GM23248 (cell line): ENCODE results near the gene RNF19B. TPM values are rescaled to one million over a fixed set of nuclear protein-coding genes. Genes with fewer than 3 reads are reported as not detected.

ENCODE experiments used
- DNase-seq: peaks from one replicate; pipeline ENCODE4 v3.0.0-alpha.2; 2015
- H2AFZ ChIP-seq: fragments of 200-600 bp; sonication (generic); 2 replicates; pipeline ENCODE4 v1.6.1; 2016; ENCODE audit warnings: antibody characterized with exemption
- H3F3A ChIP-seq: fragments of 200-600 bp; sonication (generic); 2 replicates; pipeline ENCODE4 v1.6.1; 2016; ENCODE audit warnings: mild to moderate bottlenecking, antibody characterized with exemption, mixed run types; ENCODE audit not compliant: insufficient read depth
- H3K27ac ChIP-seq: fragments of 200-600 bp; sonication (generic); 2 replicates; pipeline ENCODE4 v1.5.1; 2016; ENCODE audit warnings: mild to moderate bottlenecking
- H3K27me3 ChIP-seq: fragments of 200-600 bp; sonication (generic); replicated peaks from 2 replicates; pipeline ENCODE4 v1.6.1; 2016; ENCODE audit warnings: mild to moderate bottlenecking; ENCODE audit not compliant: insufficient read depth
- H3K36me3 ChIP-seq: fragments of 200-600 bp; sonication (generic); 2 replicates; pipeline ENCODE4 v1.6.1; 2016; ENCODE audit warnings: low read depth, mild to moderate bottlenecking
- H3K4me1 ChIP-seq: fragments of 200-600 bp; sonication (generic); 2 replicates; pipeline ENCODE4 v1.6.1; 2016; ENCODE audit warnings: mild to moderate bottlenecking; ENCODE audit not compliant: insufficient read depth
- H3K4me2 ChIP-seq: fragments of 200-600 bp; sonication (generic); one replicate; pipeline ENCODE4 v1.6.1; 2016; ENCODE audit warnings: mild to moderate bottlenecking; ENCODE audit not compliant: unreplicated experiment
- H3K4me3 ChIP-seq: fragments of 200-600 bp; sonication (generic); 2 replicates; pipeline ENCODE4 v1.5.1; 2016; ENCODE audit warnings: mild to moderate bottlenecking
- H3K79me2 ChIP-seq: fragments of 200-600 bp; sonication (generic); 2 replicates; pipeline ENCODE4 v1.6.1; 2016; ENCODE audit warnings: mild to moderate bottlenecking; ENCODE audit not compliant: insufficient read depth
- H3K9ac ChIP-seq: fragments of 200-600 bp; sonication (generic); 2 replicates; pipeline ENCODE4 v1.6.1; 2016; ENCODE audit warnings: mild to moderate bottlenecking
- H3K9me2 ChIP-seq: fragments of 200-600 bp; sonication (generic); 2 replicates; pipeline ENCODE4 v1.6.1; 2016; ENCODE audit warnings: mixed run types, mild to moderate bottlenecking, moderate library complexity; ENCODE audit not compliant: insufficient read depth
- H3K9me3 ChIP-seq: fragments of 200-600 bp; sonication (generic); one replicate; pipeline ENCODE4 v1.6.1; 2017; ENCODE audit warnings: low read depth
- H4K20me1 ChIP-seq: fragments of 200-600 bp; sonication (generic); 2 replicates; pipeline ENCODE4 v1.6.0; 2016; ENCODE audit not compliant: insufficient read depth
- EZH2 ChIP-seq: fragments of 200-600 bp; sonication (generic); IDR thresholded peaks from 2 replicates; pipeline ENCODE4 v1.6.1; 2018; ENCODE audit warnings: antibody characterized with exemption, mild to moderate bottlenecking; ENCODE audit not compliant: insufficient read depth, poor library complexity, severe bottlenecking
- EZH2phosphoT487 ChIP-seq: fragments of 200-600 bp; sonication (generic); IDR thresholded peaks from 2 replicates; pipeline ENCODE4 v1.6.1; 2018; ENCODE audit warnings: antibody characterized with exemption, moderate library complexity, mild to moderate bottlenecking, low read depth; ENCODE audit not compliant: insufficient read depth
- WGBS, 2 experiments: methylation state at CpG; one replicate each; pipeline ENCODE4 v1.1.6; 2015 to 2017; ENCODE audit warnings: low lambda C conversion rate in 2 of 2, low coverage in 1 of 2; ENCODE audit errors: missing lambda C conversion rate in 2 of 2; 5-methylcytosine and 5-hydroxymethylcytosine counted together
- in situ Hi-C: fragments of 300-500 bp; cut with MboI; formaldehyde crosslinking; loops from 2 replicates; pipeline ENCODE4 v1.15.0; 2020
- polyA plus RNA-seq: library from polyadenylated mRNA; unstranded; fragments of >200 nt; fragmentation: Nextera tagmentation; extraction: Ambion mirVana; gene quantifications from 2 replicates; pipeline ENCODE4 v1.2.1, GENCODE V29; 2016
- total RNA-seq: library from RNA; depleted of rRNA; stranded (reverse); fragments of >200 nt; shearing (Covaris generic); gene quantifications from 2 replicates; pipeline ENCODE4 v1.2.3, GENCODE V29; 2014; rRNA removed

The RNF19B gene
- total and polyA plus RNA-seq, 2 experiments from 2014 or later: 1.5 to 11.1 TPM

DNA sequence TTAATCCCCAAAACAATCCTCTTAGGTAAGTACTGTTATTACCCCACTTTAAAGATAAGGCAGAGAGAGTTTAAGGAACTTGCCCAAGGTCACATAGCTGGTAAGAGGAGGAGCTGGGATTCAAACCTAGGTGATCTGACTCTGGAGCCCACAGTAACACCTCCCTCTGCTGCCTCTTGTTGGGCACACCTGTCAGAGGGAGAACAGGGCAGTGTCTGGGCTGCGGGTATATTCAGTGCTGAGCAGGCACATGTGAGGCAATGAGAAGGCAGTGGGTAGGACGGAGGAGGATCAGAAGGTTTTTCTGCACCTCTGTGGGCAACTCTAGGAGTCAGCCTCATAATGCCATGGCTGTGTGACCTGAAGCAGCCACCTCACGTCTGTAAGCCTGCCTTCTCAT is 76.5 kb downstream of the RNF19B start:
- Histone ChIP-seq H3F3A (no peaks in the 10 kb centered on the region), H3K36me3 (no peaks in the 10 kb centered on the region), H3K9me2 (no peaks in the 10 kb centered on the region), H3K4me3 (no peak overlapping the region), H3K4me2 (no peak overlapping the region), H3K9ac (no peak overlapping the region), H3K79me2 (no peaks in the 10 kb centered on the region), H3K27me3 (peaks cover 31% of the 10 kb centered on the region), H3K4me1 (no peaks in the 10 kb centered on the region), H4K20me1 (no peaks in the 10 kb centered on the region), H2AFZ (no peak overlapping the region), H3K9me3 (no peaks in the 10 kb centered on the region), H3K27ac (no peak overlapping the region)
- 52 to 58% methylated on average over 3 of the region's 3 CpGs for WGBS, 2 experiments
- in situ Hi-C loops: no loop called here
- no peak for DNase-seq
- TF ChIP-seq EZH2phosphoT487: no peak
- no peak for TF ChIP-seq EZH2

DNA sequence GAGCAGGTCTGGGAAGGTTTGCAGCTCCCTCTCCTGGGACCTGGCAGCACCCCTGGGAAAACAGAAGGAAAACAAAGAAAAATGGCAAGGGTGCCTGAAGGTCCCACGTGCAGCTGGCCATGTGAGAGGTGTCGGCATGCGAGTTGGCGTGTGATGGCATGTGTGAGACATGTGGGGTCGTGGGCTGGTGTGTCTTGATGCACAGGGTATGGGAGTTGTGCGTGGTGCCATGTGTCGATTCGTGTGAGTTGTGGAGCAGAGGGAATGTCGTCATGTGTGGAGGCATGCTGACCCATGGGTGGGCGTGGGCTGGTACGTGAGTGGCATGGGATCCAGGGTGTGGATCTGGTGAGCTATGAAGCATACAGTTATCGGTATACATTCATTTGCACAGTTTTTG is 77.0 kb downstream of the RNF19B start:
- no peaks in the 10 kb centered on the region for H4K20me1 ChIP-seq
- H3K36me3 ChIP-seq: no peaks in the 10 kb centered on the region
- no peak for TF ChIP-seq EZH2phosphoT487
- no peak for TF ChIP-seq EZH2
- no peaks in the 10 kb centered on the region for H3K9me2 ChIP-seq
- no peaks in the 10 kb centered on the region for H3K9me3 ChIP-seq
- in situ Hi-C loops: no loop called here
- no peaks in the 10 kb centered on the region for H3K79me2 ChIP-seq
- no peak overlapping the region for H3K9ac ChIP-seq
- no peak overlapping the region for H3K4me3 ChIP-seq
- DNase-seq: no peak
- no peak overlapping the region for H2AFZ ChIP-seq
- WGBS, 2 experiments: 58 to 59% methylated on average over 12 of the region's 12 CpGs
- no peaks in the 10 kb centered on the region for H3F3A ChIP-seq
- H3K27ac ChIP-seq: no peak overlapping the region
- H3K27me3 ChIP-seq: peaks cover 30% of the 10 kb centered on the region
- no peaks in the 10 kb centered on the region for H3K4me1 ChIP-seq
- no peak overlapping the region for H3K4me2 ChIP-seq

DNA sequence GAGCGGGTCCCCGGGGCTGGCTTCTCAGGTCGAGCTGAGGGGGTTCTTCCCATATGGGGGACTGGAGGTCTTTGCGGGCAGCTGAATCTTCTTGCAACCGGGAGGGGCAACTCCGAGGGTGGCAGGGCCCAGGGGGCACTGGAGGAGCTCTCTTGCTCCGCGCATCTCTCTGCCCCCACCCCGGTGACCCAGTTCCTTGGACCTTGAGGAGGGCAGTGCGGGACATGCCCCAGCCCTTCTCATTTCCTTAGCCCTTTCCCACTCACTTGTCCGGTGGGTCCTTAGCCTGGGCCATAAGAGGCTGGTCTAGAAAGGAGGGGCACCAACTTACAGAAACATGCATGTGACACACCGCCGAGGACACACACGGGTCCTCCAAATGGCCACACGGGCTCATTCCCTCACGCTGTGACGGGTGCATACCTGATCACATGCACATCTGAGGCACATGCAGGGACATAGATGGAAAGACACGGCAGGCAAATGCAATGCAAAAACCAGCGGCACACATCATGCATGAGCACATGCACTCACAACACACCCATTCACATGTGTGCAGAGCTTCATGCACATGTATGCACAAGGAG is 77.7 kb downstream of the RNF19B start:
- Histone ChIP-seq H3K36me3 (no peaks in the 10 kb centered on the region), H3K4me3 (no peak overlapping the region), H3K79me2 (no peaks in the 10 kb centered on the region), H3K9me3 (no peaks in the 10 kb centered on the region), H2AFZ (no peak overlapping the region), H3K9ac (no peak overlapping the region), H4K20me1 (no peaks in the 10 kb centered on the region), H3F3A (no peaks in the 10 kb centered on the region), H3K9me2 (no peaks in the 10 kb centered on the region), H3K4me1 (no peaks in the 10 kb centered on the region), H3K27ac (no peak overlapping the region), H3K27me3 (peaks cover 23% of the 10 kb centered on the region), H3K4me2 (no peak overlapping the region)
- 49 to 53% methylated on average over 16 of the region's 19 CpGs for WGBS, 2 experiments
- TF ChIP-seq EZH2phosphoT487 (no peak), EZH2 (no peak)
- DNase-seq: no peak
- in situ Hi-C loops: no loop called here

Other genes with a start within 250 kb of the RNF19B start
- gene YARS1, start 147.5 kb downstream of the RNF19B start, total RNA-seq: 125 and 135 TPM in 2 replicates
- 179 and 185 TPM in 2 replicates for gene YARS1, start 147.5 kb downstream of the RNF19B start, polyA plus RNA-seq
- 25.2 and 35.0 TPM in 2 replicates for gene S100PBP, start 147.2 kb downstream of the RNF19B start, total RNA-seq
- gene S100PBP, start 147.2 kb downstream of the RNF19B start, polyA plus RNA-seq: 12.1 and 15.7 TPM in 2 replicates
- 0.76 TPM in 1 of 2 replicates, not detected in the other for gene FNDC5, start 93.9 kb downstream of the RNF19B start, total RNA-seq
- gene FNDC5, start 93.9 kb downstream of the RNF19B start, polyA plus RNA-seq: 0.15 and 0.33 TPM in 2 replicates
- gene HPCA, start 78.3 kb downstream of the RNF19B start, total RNA-seq: not detected in 2 replicates
- not detected in 2 replicates for gene HPCA, start 78.3 kb downstream of the RNF19B start, polyA plus RNA-seq
- gene TMEM54, start 63.4 kb downstream of the RNF19B start, total RNA-seq: 41.7 and 60.4 TPM in 2 replicates
- 33.7 and 36.1 TPM in 2 replicates for gene TMEM54, start 63.4 kb downstream of the RNF19B start, polyA plus RNA-seq
- gene AK2, start 72.1 kb upstream of the RNF19B start, total RNA-seq: 130 and 134 TPM in 2 replicates
- 173 and 179 TPM in 2 replicates for gene AK2, start 72.1 kb upstream of the RNF19B start, polyA plus RNA-seq
- gene AZIN2, start 116.3 kb upstream of the RNF19B start, total RNA-seq: 1.5 and 4.4 TPM in 2 replicates
- gene AZIN2, start 116.3 kb upstream of the RNF19B start, polyA plus RNA-seq: 2.8 and 4.4 TPM in 2 replicates
- gene TRIM62, start 217.2 kb upstream of the RNF19B start, total RNA-seq: 2.0 and 2.6 TPM in 2 replicates
- 1.5 and 2.0 TPM in 2 replicates for gene TRIM62, start 217.2 kb upstream of the RNF19B start, polyA plus RNA-seq